Activated CD8-positive, alpha-beta memory T cell treated with anti-CD3 and anti-CD28 coated beads, Interleukin-2, amount 50 U/mL, for 24 hours (primary cell): ENCODE results near the gene RGS17.
"Not testable (repeated sequence)": the region's sequence is repeated elsewhere in the genome, so short reads cannot be mapped to it uniquely, and the experiment has no call there.

Experiments used
- DNase-seq: peaks from one replicate; pipeline ENCODE4 v3.0.0-alpha.2; 2020; ENCODE audit errors: extremely low read depth

Gene RGS17

DNA sequence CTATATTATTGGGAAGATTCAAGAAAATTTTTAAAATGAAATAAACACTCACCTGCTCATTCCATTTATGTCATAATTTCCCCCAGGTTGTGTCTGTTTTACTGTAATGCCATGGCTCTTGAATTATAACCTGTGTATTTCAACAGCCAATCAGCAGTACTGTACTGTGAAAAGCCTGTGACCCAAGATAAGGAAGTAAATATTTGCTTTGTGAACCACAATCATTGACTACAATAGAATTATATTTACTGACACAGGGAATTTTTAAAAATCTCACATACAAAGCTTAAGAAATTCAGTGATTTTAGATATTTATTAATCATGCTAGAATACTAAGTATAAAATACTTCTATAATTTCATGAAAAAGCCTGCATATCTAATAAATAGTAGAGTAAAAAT is 6.0 kb downstream of the RGS17 start:
- DNase-seq = no peak

DNA sequence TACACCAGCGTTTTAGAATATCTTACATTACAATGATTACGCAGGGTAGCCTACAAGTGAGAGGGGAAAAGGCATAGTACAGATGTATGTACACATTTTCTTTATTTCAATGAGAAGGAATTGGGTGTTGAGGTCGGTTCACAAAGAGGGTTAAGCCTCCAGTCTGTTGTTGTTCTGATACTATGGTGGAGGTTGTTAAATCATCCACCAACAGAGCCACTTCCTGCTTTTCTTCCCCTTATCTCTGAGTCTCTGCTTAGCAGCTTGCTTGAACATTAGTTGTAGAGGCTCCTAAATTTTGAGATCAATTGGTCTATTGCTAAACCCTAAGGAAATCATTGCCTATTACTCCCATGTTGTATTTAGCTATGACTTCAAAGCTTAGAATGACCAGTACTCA is 7.3 kb downstream of the RGS17 start:
- DNase-seq = no peak

GRCh38 chr6:153121311-153121710 is 9.8 kb downstream of the RGS17 start:
- no peak for DNase-seq

GRCh38 chr6:153117986-153118879 is 12.8 kb downstream of the RGS17 start:
- DNase-seq = no peak

DNA sequence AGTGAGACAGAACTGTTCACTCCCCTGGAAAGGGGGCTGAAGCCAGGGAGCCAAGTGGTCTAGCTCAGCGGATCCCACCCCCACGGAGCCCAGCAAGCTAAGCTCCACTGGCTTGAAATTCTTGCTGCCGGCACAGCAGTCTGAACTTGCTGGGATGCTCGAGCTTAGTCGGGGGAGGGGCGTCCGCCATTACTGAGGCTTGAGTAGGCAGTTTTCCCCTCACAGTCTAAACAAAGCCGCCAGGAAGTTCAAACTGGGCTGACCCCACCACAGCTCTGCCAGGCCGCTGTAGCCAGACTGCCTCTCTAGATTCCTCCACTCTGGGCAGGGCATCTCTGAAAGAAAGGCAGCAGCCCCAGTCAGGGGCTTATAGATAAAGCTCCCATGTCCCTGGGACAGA is 20.0 kb downstream of the RGS17 start:
- not testable (repeated sequence) for DNase-seq

DNA sequence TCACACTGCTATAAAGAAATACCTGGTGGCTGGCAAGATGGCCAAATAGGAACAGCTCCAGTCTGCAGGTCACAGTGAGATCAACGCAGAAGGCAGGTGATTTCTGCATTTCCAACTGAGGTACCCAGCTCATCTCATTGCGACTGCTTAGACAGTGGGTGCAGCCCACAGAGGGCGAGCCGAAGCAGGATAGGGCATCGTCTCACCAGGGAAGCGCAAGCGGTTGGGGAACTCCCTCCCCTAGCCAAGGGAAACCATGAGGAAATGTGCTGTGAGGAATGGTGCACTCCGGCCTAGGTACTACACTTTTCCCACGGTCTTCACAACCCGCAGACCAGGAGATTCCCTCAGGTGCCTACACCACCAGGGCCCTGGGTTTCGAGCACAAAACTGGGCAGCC is 20.5 kb downstream of the RGS17 start:
- not testable (repeated sequence) for DNase-seq

GRCh38 chr6:153108315-153108714 is 22.8 kb downstream of the RGS17 start:
- DNase-seq = no peak

GRCh38 chr6:153106021-153106420 is 25.1 kb downstream of the RGS17 start:
- DNase-seq = no peak

DNA sequence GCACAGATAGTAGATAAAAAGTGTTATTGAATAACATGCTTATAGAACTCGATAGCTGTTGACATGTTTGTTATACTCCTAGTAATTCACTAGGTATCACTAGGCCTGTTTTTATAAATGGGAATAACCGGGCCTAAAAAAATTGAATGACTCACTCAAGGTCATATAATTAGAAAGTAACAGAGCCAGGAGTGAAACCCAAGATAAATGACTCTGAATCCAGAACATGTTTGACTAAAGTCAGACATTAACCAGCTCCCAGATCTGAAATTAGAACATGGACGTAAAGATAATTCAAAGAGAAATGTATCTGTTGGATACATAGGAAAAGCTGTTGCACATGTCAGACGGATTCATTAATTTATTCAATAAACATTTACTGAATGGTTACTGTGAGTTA is 26.9 kb downstream of the RGS17 start:
- no peak for DNase-seq

DNA sequence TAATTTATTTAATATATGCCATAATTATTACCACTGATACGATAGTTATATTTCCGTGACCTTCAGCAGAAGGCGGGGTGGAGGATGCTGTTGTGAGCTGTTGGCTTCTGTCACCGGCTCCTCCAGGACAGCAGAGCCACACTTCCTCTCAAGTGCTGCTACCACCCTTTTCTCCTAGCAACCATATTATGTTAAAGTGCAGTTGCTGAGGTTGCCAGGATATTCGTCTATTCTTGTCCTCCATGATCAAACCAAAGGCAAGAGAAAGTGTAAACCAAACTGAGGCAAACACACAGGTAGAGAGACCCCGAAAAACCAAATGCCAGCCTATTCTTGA is 27.8 kb downstream of the RGS17 start:
- no peak for DNase-seq

- no peak for DNase-seq
These were observed 28.3 kb downstream of the RGS17 start for GRCh38 chr6:153102605-153103318.

GRCh38 chr6:153101461-153101860 is 29.6 kb downstream of the RGS17 start:
- DNase-seq = no peak

GRCh38 chr6:153099636-153100035 is 31.4 kb downstream of the RGS17 start:
- DNase-seq = no peak

- DNase-seq = no peak
These were observed 34.3 kb downstream of the RGS17 start for GRCh38 chr6:153096792-153097191.

- no peak for DNase-seq
These were observed 35.1 kb downstream of the RGS17 start for GRCh38 chr6:153096031-153096430.

DNA sequence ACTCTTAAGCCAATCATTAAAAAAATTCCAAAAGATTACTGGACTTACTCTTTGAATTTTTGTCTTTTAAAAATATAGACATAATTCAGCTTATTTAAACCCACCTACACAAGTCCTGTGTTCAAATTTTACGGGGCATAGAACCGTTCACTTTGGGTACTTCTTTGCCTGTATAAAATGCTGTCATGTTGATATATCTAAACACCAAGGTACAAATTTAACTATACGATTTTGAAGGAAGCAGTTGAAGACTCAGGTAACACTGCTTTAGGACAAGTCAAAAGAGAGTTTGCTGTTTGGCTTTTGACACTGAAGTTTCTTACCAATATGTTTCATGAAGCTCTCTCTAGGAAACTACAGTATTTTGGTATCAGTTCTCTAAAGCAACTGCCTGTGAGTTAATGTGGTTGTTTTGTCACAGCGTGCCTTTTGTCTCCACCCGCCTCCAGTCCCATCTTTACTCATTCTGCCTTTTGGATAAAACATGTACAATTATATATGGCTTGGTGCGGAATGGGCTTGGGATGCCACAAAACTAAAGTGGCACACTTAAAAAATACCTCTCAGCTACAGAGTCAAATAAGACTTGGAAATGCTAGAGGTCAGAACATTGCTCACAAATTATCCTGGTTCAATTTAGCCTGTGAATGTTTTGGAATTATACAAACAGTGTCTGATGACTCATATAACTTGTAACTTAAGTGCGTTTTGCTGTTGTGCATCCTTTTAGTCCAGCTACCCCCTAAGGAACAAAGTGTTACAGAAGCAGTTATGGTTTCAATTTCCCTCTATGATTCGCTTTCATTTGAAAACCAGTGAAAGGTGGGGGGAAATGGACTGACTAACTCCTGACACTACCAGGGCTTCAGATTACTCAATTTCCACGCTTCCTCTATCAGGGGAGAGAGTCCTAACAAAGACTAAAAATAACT is 38.7 kb downstream of the RGS17 start:
- no peak for DNase-seq

DNA sequence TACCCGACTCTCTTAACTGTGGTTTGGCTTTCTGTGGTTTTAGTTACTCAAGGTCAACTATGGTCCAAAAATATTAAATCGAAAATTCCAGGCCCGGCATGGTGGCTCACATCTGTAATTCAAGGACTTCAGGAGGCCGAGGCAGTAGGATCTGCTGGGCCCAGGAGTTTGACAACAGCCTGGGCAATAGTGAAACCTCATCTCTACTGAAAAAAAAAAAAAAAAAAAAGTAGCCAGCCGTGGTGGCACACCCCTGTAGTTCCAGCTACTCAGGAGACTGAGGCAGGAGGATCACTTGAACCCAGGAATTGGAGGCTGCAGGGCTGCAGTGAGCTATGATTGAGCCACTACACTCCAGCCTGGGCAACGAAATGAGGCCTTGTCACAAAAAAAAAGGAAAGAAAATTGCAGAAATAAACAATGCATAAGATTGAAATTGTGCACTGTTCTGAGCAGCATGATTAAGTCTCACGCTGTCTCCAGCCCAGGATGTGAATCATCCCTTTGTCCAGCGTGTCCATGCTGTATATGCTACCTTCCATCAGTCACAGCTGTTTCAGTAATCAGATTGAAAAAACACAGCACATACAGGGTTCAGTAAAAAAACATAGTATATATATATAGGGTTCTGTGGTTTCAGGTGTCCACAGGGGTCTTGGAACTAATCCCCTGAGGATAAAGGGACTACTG is 40.7 kb downstream of the RGS17 start:
- no peak for DNase-seq

DNA sequence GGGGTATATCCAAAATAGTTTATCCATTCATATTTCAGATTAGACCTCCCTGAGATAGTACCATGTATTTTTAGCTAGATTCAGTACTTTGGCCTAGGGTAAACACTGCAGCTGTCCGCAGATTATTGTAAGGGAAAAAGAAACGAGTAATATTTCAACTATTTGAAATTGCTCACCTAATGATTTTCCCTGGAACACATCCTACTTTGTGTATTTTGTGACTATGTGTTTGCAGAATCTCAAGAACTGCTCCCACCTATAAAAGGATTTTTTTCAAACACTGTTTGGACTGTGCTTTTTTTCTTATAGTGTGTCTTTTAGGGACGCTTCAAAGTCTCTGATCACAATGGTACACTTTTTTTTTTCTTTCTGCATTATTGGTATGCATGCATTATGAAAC is 42.3 kb downstream of the RGS17 start:
- DNase-seq = no peak

- no peak for DNase-seq
These were observed 43.6 kb downstream of the RGS17 start for GRCh38 chr6:153087436-153087835.

- no peak for DNase-seq
These were observed 44.7 kb downstream of the RGS17 start for GRCh38 chr6:153086225-153086990.

GRCh38 chr6:153085239-153085638 is 45.8 kb downstream of the RGS17 start:
- no peak for DNase-seq
